GM23338 (cell line): Measurements from ENCODE around the gene DMD. TPM values are rescaled to one million over a fixed set of nuclear protein-coding genes. Genes with fewer than 3 reads are reported as not detected.

Experiments used
- ATAC-seq: fragments of 200-7000 bp; cut with Tn5 transposase; 3 replicates; pipeline ENCODE4 v1.9.1; 2020
- DNase-seq: peaks from one replicate; pipeline ENCODE4 v3.0.0-alpha.2; 2015; ENCODE audit warnings: low spot score
- H2AFZ ChIP-seq: fragments of 200-600 bp; sonication (generic); 2 replicates; pipeline ENCODE4 v1.8.0; 2016; ENCODE audit warnings: antibody characterized with exemption, mild to moderate bottlenecking, moderate library complexity
- H3F3A ChIP-seq: fragments of 200-600 bp; sonication (generic); replicated peaks from 2 replicates; pipeline ENCODE4 v1.8.0; 2017; ENCODE audit warnings: antibody characterized with exemption, mixed run types, low read depth
- H3K27ac ChIP-seq: fragments of 200-600 bp; sonication (generic); 2 replicates; pipeline ENCODE4 v1.6.1; 2016; ENCODE audit warnings: low read depth
- H3K27me3 ChIP-seq: fragments of 200-600 bp; sonication (generic); 2 replicates; pipeline ENCODE4 v1.8.0; 2016; ENCODE audit warnings: mild to moderate bottlenecking, mixed run types, moderate library complexity; ENCODE audit not compliant: insufficient read depth
- H3K36me3 ChIP-seq: fragments of 200-600 bp; sonication (generic); 2 replicates; pipeline ENCODE4 v1.8.0; 2016; ENCODE audit warnings: mild to moderate bottlenecking; ENCODE audit not compliant: insufficient read depth
- H3K4me1 ChIP-seq: fragments of 200-600 bp; sonication (generic); 2 replicates; pipeline ENCODE4 v1.8.0; 2016; ENCODE audit warnings: mild to moderate bottlenecking, moderate library complexity; ENCODE audit not compliant: insufficient read depth
- H3K4me2 ChIP-seq: fragments of 200-600 bp; sonication (generic); 2 replicates; pipeline ENCODE4 v1.7.1; 2017; ENCODE audit warnings: mixed run types
- H3K4me3 ChIP-seq: fragments of 200-600 bp; sonication (generic); 2 replicates; pipeline ENCODE4 v1.6.1; 2016; ENCODE audit warnings: mixed run types
- H3K79me2 ChIP-seq: fragments of 200-600 bp; sonication (generic); replicated peaks from 2 replicates; pipeline ENCODE4 v1.8.0; 2017; ENCODE audit warnings: mild to moderate bottlenecking; ENCODE audit not compliant: insufficient read depth
- H3K9me2 ChIP-seq: fragments of 200-600 bp; sonication (generic); 2 replicates; pipeline ENCODE4 v1.8.0; 2017; ENCODE audit not compliant: insufficient read depth
- H4K20me1 ChIP-seq: fragments of 200-600 bp; sonication (generic); replicated peaks from 2 replicates; pipeline ENCODE4 v1.8.0; 2017; ENCODE audit warnings: mild to moderate bottlenecking; ENCODE audit not compliant: insufficient read depth
- H3K27ac Mint-ChIP-seq: 2 replicates; pipeline ENCODE4 v1.8.0; 2020; ENCODE audit warnings: inconsistent platforms, mild to moderate bottlenecking, moderate library complexity, mixed read lengths
- H3K27me3 Mint-ChIP-seq: 3 replicates; pipeline ENCODE4 v1.8.0; 2022; ENCODE audit warnings: low read depth, mild to moderate bottlenecking, moderate library complexity, mixed read lengths, inconsistent platforms; ENCODE audit not compliant: insufficient read depth, poor library complexity
- H3K36me3 Mint-ChIP-seq: 3 replicates; pipeline ENCODE4 v1.8.0; 2021; ENCODE audit warnings: low read depth, mild to moderate bottlenecking, inconsistent platforms, moderate library complexity, mixed read lengths
- H3K4me1 Mint-ChIP-seq: 3 replicates; pipeline ENCODE4 v1.8.0; 2020; ENCODE audit warnings: mild to moderate bottlenecking, inconsistent platforms, mixed read lengths
- H3K4me3 Mint-ChIP-seq: 3 replicates; pipeline ENCODE4 v1.8.0; 2021; ENCODE audit warnings: moderate library complexity, mild to moderate bottlenecking, inconsistent platforms, mixed read lengths
- H3K9me3 Mint-ChIP-seq: 3 replicates; pipeline ENCODE4 v1.8.0; 2020; ENCODE audit warnings: moderate library complexity, mild to moderate bottlenecking, inconsistent platforms, mixed read lengths
- CREB1 ChIP-seq: fragments of 250-450 bp; sonication (Bioruptor Pico); IDR thresholded peaks from 2 replicates; pipeline ENCODE4 v1.5.0; 2020; ENCODE audit warnings: low read depth, mild to moderate bottlenecking, moderate library complexity
- EZH2 ChIP-seq: fragments of 200-600 bp; sonication (generic); IDR thresholded peaks from one replicate; pipeline ENCODE4 v1.8.0; 2017; ENCODE audit warnings: antibody characterized with exemption, mild to moderate bottlenecking, low read depth; ENCODE audit not compliant: unreplicated experiment
- EZH2phosphoT487 ChIP-seq: fragments of 200-600 bp; sonication (generic); IDR thresholded peaks from one replicate; pipeline ENCODE4 v1.8.1; 2018; ENCODE audit warnings: antibody characterized with exemption; ENCODE audit not compliant: unreplicated experiment
- JUNB ChIP-seq: IDR thresholded peaks from one replicate; pipeline ENCODE4 v1.6.1; 2016; ENCODE audit warnings: antibody characterized with exemption; ENCODE audit not compliant: unreplicated experiment
- NANOG ChIP-seq: IDR thresholded peaks from 2 replicates; pipeline ENCODE4 v1.6.1; 2016; ENCODE audit warnings: antibody characterized with exemption, borderline replicate concordance
- POLR2AphosphoS5 ChIP-seq: IDR thresholded peaks from 2 replicates; pipeline ENCODE4 v1.6.1; 2016; ENCODE audit warnings: antibody characterized with exemption, low read depth
- STAT1 ChIP-seq: IDR thresholded peaks from one replicate; pipeline ENCODE4 v1.6.1; 2016; ENCODE audit warnings: antibody characterized with exemption; ENCODE audit not compliant: unreplicated experiment
- ZNF114 ChIP-seq: fragments of 250-450 bp; sonication (Bioruptor Pico); IDR thresholded peaks from 2 replicates; pipeline ENCODE4 v1.5.0; 2020; ENCODE audit warnings: mild to moderate bottlenecking, moderate library complexity
- ZNF331 ChIP-seq: fragments of 250-450 bp; sonication (Bioruptor Pico); IDR thresholded peaks from 2 replicates; pipeline ENCODE4 v1.5.0; 2020; ENCODE audit warnings: low read depth, mild to moderate bottlenecking, moderate library complexity
- polyA plus RNA-seq: library from polyadenylated mRNA; unstranded; fragments of >200 nt; fragmentation: Nextera tagmentation; extraction: Ambion mirVana; gene quantifications from 2 replicates; pipeline ENCODE4 v1.2.1, GENCODE V29; 2016
- total RNA-seq: library from RNA; depleted of rRNA; stranded (reverse); fragments of >200 nt; shearing (Covaris generic); gene quantifications from 2 replicates; pipeline ENCODE4 v1.2.3, GENCODE V29; 2014
- TF ChIP-seq, protein P1 (sequence below): IDR thresholded peaks from 2 replicates; pipeline ENCODE4 v1.6.1; 2016; ENCODE audit warnings: antibody characterized with exemption
- TF ChIP-seq, protein P2 (sequence below): IDR thresholded peaks from one replicate; pipeline ENCODE4 v1.6.1; 2018; ENCODE audit warnings: antibody characterized with exemption; ENCODE audit not compliant: unreplicated experiment
- TF ChIP-seq, protein P3 (sequence below), 2 experiments: fragments of 200-600 bp in 1 of 2; sonication (generic) in 1 of 2; conservative IDR thresholded peaks; 2 replicates each; pipeline versions ENCODE4 v1.5.1 to v1.6.1; 2016 to 2017; ENCODE audit warnings: antibody characterized with exemption in 2 of 2, low read depth in 2 of 2, mild to moderate bottlenecking in 2 of 2, moderate library complexity in 1 of 2
- TF ChIP-seq, protein P4 (sequence below): fragments of 250-450 bp; sonication (Bioruptor Pico); IDR thresholded peaks from 2 replicates; pipeline ENCODE4 v1.5.0; 2020; ENCODE audit warnings: mild to moderate bottlenecking, moderate library complexity

The DMD gene
- total and polyA plus RNA-seq, 2 experiments from 2014 or later, result 4.5 to 7.6 TPM

DNA sequence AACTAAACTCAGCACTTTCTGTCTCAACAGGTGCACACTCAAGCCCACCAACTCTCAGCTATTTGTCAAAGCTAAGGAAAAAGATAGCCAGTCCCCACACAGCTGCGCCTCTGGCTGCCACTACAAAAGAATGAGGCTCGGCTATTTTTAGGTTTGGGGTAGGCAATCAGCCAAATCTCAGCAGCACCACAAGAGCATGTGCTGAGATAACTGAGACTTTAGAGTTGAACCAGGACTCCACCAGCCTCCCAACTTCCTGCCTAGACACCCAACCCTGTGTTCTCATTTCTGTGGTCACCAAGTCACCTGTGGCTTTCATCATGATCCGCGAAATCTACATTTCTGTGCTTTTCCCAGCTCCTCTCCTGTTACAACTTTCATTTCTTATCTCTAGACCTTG is 28.0 kb downstream of the DMD start:
- Mint-ChIP-seq H3K27ac (no peak overlapping the region), H3K9me3 (no peaks in the 10 kb centered on the region), H3K4me1 (peaks cover 27% of the 10 kb centered on the region), H3K4me3 (no peak overlapping the region), H3K27me3 (peaks cover 3% of the 10 kb centered on the region), H3K36me3 (no peaks in the 10 kb centered on the region)
- H3K79me2 ChIP-seq, result no peaks in the 10 kb centered on the region
- no peak for ATAC-seq
- H3F3A ChIP-seq, result no peaks in the 10 kb centered on the region
- DNase-seq, result peak; percentile 28
- no peaks in the 10 kb centered on the region for H3K9me2 ChIP-seq
- no peak overlapping the region for H3K4me2 ChIP-seq
- no peak overlapping the region for H3K27ac ChIP-seq
- H3K36me3 ChIP-seq, result no peaks in the 10 kb centered on the region
- no peaks in the 10 kb centered on the region for H4K20me1 ChIP-seq
- TF ChIP-seq, protein P1, sequence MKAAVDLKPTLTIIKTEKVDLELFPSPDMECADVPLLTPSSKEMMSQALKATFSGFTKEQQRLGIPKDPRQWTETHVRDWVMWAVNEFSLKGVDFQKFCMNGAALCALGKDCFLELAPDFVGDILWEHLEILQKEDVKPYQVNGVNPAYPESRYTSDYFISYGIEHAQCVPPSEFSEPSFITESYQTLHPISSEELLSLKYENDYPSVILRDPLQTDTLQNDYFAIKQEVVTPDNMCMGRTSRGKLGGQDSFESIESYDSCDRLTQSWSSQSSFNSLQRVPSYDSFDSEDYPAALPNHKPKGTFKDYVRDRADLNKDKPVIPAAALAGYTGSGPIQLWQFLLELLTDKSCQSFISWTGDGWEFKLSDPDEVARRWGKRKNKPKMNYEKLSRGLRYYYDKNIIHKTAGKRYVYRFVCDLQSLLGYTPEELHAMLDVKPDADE, result no peak
- TF ChIP-seq, protein P2, sequence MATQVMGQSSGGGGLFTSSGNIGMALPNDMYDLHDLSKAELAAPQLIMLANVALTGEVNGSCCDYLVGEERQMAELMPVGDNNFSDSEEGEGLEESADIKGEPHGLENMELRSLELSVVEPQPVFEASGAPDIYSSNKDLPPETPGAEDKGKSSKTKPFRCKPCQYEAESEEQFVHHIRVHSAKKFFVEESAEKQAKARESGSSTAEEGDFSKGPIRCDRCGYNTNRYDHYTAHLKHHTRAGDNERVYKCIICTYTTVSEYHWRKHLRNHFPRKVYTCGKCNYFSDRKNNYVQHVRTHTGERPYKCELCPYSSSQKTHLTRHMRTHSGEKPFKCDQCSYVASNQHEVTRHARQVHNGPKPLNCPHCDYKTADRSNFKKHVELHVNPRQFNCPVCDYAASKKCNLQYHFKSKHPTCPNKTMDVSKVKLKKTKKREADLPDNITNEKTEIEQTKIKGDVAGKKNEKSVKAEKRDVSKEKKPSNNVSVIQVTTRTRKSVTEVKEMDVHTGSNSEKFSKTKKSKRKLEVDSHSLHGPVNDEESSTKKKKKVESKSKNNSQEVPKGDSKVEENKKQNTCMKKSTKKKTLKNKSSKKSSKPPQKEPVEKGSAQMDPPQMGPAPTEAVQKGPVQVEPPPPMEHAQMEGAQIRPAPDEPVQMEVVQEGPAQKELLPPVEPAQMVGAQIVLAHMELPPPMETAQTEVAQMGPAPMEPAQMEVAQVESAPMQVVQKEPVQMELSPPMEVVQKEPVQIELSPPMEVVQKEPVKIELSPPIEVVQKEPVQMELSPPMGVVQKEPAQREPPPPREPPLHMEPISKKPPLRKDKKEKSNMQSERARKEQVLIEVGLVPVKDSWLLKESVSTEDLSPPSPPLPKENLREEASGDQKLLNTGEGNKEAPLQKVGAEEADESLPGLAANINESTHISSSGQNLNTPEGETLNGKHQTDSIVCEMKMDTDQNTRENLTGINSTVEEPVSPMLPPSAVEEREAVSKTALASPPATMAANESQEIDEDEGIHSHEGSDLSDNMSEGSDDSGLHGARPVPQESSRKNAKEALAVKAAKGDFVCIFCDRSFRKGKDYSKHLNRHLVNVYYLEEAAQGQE, result no peak
- no peak for TF ChIP-seq EZH2
- TF ChIP-seq POLR2AphosphoS5, result no peak
- TF ChIP-seq, protein P3, sequence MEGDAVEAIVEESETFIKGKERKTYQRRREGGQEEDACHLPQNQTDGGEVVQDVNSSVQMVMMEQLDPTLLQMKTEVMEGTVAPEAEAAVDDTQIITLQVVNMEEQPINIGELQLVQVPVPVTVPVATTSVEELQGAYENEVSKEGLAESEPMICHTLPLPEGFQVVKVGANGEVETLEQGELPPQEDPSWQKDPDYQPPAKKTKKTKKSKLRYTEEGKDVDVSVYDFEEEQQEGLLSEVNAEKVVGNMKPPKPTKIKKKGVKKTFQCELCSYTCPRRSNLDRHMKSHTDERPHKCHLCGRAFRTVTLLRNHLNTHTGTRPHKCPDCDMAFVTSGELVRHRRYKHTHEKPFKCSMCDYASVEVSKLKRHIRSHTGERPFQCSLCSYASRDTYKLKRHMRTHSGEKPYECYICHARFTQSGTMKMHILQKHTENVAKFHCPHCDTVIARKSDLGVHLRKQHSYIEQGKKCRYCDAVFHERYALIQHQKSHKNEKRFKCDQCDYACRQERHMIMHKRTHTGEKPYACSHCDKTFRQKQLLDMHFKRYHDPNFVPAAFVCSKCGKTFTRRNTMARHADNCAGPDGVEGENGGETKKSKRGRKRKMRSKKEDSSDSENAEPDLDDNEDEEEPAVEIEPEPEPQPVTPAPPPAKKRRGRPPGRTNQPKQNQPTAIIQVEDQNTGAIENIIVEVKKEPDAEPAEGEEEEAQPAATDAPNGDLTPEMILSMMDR (conservative IDR thresholded peaks at IDR 0.05; ENCODE audit: low read depth in 2 of 2), result no peak
- TF ChIP-seq, protein P4, sequence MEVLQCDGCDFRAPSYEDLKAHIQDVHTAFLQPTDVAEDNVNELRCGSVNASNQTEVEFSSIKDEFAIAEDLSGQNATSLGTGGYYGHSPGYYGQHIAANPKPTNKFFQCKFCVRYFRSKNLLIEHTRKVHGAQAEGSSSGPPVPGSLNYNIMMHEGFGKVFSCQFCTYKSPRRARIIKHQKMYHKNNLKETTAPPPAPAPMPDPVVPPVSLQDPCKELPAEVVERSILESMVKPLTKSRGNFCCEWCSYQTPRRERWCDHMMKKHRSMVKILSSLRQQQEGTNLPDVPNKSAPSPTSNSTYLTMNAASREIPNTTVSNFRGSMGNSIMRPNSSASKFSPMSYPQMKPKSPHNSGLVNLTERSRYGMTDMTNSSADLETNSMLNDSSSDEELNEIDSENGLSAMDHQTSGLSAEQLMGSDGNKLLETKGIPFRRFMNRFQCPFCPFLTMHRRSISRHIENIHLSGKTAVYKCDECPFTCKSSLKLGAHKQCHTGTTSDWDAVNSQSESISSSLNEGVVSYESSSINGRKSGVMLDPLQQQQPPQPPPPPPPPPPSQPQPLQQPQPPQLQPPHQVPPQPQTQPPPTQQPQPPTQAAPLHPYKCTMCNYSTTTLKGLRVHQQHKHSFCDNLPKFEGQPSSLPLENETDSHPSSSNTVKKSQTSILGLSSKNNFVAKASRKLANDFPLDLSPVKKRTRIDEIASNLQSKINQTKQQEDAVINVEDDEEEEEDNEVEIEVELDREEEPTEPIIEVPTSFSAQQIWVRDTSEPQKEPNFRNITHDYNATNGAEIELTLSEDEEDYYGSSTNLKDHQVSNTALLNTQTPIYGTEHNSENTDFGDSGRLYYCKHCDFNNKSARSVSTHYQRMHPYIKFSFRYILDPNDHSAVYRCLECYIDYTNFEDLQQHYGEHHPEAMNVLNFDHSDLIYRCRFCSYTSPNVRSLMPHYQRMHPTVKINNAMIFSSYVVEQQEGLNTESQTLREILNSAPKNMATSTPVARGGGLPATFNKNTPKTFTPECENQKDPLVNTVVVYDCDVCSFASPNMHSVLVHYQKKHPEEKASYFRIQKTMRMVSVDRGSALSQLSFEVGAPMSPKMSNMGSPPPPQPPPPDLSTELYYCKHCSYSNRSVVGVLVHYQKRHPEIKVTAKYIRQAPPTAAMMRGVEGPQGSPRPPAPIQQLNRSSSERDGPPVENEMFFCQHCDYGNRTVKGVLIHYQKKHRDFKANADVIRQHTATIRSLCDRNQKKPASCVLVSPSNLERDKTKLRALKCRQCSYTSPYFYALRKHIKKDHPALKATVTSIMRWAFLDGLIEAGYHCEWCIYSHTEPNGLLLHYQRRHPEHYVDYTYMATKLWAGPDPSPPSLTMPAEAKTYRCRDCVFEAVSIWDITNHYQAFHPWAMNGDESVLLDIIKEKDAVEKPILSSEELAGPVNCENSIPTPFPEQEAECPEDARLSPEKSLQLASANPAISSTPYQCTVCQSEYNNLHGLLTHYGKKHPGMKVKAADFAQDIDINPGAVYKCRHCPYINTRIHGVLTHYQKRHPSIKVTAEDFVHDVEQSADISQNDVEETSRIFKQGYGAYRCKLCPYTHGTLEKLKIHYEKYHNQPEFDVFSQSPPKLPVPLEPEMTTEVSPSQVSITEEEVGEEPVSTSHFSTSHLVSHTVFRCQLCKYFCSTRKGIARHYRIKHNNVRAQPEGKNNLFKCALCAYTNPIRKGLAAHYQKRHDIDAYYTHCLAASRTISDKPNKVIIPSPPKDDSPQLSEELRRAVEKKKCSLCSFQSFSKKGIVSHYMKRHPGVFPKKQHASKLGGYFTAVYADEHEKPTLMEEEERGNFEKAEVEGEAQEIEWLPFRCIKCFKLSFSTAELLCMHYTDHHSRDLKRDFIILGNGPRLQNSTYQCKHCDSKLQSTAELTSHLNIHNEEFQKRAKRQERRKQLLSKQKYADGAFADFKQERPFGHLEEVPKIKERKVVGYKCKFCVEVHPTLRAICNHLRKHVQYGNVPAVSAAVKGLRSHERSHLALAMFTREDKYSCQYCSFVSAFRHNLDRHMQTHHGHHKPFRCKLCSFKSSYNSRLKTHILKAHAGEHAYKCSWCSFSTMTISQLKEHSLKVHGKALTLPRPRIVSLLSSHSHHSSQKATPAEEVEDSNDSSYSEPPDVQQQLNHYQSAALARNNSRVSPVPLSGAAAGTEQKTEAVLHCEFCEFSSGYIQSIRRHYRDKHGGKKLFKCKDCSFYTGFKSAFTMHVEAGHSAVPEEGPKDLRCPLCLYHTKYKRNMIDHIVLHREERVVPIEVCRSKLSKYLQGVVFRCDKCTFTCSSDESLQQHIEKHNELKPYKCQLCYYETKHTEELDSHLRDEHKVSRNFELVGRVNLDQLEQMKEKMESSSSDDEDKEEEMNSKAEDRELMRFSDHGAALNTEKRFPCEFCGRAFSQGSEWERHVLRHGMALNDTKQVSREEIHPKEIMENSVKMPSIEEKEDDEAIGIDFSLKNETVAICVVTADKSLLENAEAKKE (CRISPR knock-in tag), result no peak
- no peak for TF ChIP-seq ZNF114 (CRISPR knock-in tag)
- TF ChIP-seq CREB1 (CRISPR knock-in tag), result no peak
- no peak for TF ChIP-seq NANOG
- no peak for TF ChIP-seq STAT1
- TF ChIP-seq EZH2phosphoT487, result no peak
- TF ChIP-seq ZNF331 (CRISPR knock-in tag), result no peak
- TF ChIP-seq JUNB, result no peak
- no peak overlapping the region for H2AFZ ChIP-seq
- no peak overlapping the region for H3K4me3 ChIP-seq
- H3K4me1 ChIP-seq, result peaks cover 15% of the 10 kb centered on the region
- peaks cover 13% of the 10 kb centered on the region for H3K27me3 ChIP-seq
